HCT116 (cell line): ENCODE measurements around the gene APLN. TPM values are rescaled to one million over a fixed set of nuclear protein-coding genes. Genes with fewer than 3 reads are reported as not detected.

ENCODE experiments used
- ATAC-seq: fragments of 200-7000 bp; cut with Tn5 transposase; 2 replicates; pipeline ENCODE4 v1.9.1; 2020; ENCODE audit warnings: mild to moderate bottlenecking, moderate library complexity
- Bru-seq: library from RNA; stranded (reverse); fragments of 400-500 nt; gene quantifications from one replicate; lab custom pipeline; 2021; lab: Mats Ljungman, UMichigan
- BruChase-seq, 2 experiments: library from RNA; stranded (reverse); fragments of 400-500 nt; gene quantifications; one replicate each; lab custom pipeline; 2021; lab: Mats Ljungman, UMichigan
- BruUV-seq: library from RNA; stranded (reverse); fragments of 400-500 nt; replicated peaks from 2 replicates; lab custom pipeline; 2021; lab: Mats Ljungman, UMichigan
- CTCF ChIA-PET: fragments of 300-600 bp; sonication (Branson Sonifier 250); formaldehyde crosslinking; loops from one replicate; lab custom pipeline; 2021; ENCODE audit warnings: antibody characterized with exemption; lab: Charles Lee
- POLR2A ChIA-PET: fragments of 300-600, 350-600 bp; sonication (Branson Sonifier 250); formaldehyde crosslinking; loops from one replicate; lab custom pipeline; 2021; ENCODE audit warnings: antibody characterized with exemption; lab: Charles Lee
- RAD21 ChIA-PET, 2 experiments: fragments of 300-600 bp; sonication (Branson Sonifier 250); formaldehyde crosslinking; loops; one replicate each; lab custom pipeline; 2023; ENCODE audit warnings: low total read pairs in 2 of 2; ENCODE audit not compliant: uncharacterized antibody in 2 of 2, unreplicated experiment in 2 of 2, low non-redundant PET in 1 of 2; lab: Charles Lee
- DNase-seq: peaks from one replicate; pipeline ENCODE4 v3.0.0-alpha.2; 2010; ENCODE audit warnings: low read depth, low spot score
- H2AFZ ChIP-seq: fragments of 200-600 bp; shearing (Covaris generic), sonication (generic); 2 replicates; pipeline ENCODE4 v1.6.1; 2017; ENCODE audit warnings: low read depth, mixed run types, mixed read lengths, antibody characterized with exemption, low read length; ENCODE audit not compliant: poor library complexity, severe bottlenecking
- H3K27ac ChIP-seq: 2 replicates; pipeline ENCODE4 v1.5.1; 2012; ENCODE audit warnings: low read depth, low read length
- H3K27me3 ChIP-seq: fragments of 200-600 bp; sonication (generic); 2 replicates; pipeline ENCODE4 v1.6.1; 2016; ENCODE audit warnings: mixed run types, low read length, mixed read lengths; ENCODE audit not compliant: insufficient read depth
- H3K36me3 ChIP-seq, 2 experiments: fragments of 200-500 bp in 1 of 2; fragments of 200-600 bp in 1 of 2; sonication (Bioruptor generic) in 1 of 2; sonication (generic) in 1 of 2; 2 replicates each; pipeline versions ENCODE4 v1.5.1 to v1.6.1; 2014 to 2016; ENCODE audit warnings: low read length in 2 of 2, inconsistent platforms in 1 of 2, mixed read lengths in 1 of 2, mixed run types in 1 of 2; ENCODE audit not compliant: insufficient read depth in 2 of 2, control insufficient read depth in 1 of 2
- H3K4me1 ChIP-seq, 2 experiments: fragments of 200-600 bp in 1 of 2; sonication (generic) in 1 of 2; 2 replicates each; pipeline versions ENCODE4 v1.5.1 to v1.6.1; 2012 to 2017; ENCODE audit warnings: low read length in 2 of 2, inconsistent platforms in 1 of 2, mild to moderate bottlenecking in 1 of 2, mixed read lengths in 1 of 2, mixed run types in 1 of 2, moderate library complexity in 1 of 2; ENCODE audit not compliant: insufficient read depth in 2 of 2, control insufficient read depth in 1 of 2
- H3K4me2 ChIP-seq: fragments of 200-600 bp; sonication (generic); 2 replicates; pipeline ENCODE4 v1.6.1; 2017; ENCODE audit warnings: mixed run types, low read length, mixed read lengths
- H3K4me3 ChIP-seq, 2 experiments: fragments of 200-600 bp in 1 of 2; sonication (generic) in 1 of 2; replicated peaks in 1 of 2; 2 replicates each; pipeline ENCODE4 v1.5.1; 2011 to 2016; ENCODE audit warnings: low read length in 2 of 2, control low read depth in 1 of 2, low read depth in 1 of 2, mild to moderate bottlenecking in 1 of 2, mixed read lengths in 1 of 2, mixed run types in 1 of 2
- H3K79me2 ChIP-seq: fragments of 200-600 bp; sonication (generic); 2 replicates; pipeline ENCODE4 v1.6.1; 2017; ENCODE audit warnings: mild to moderate bottlenecking, mixed run types, low read length, moderate library complexity, mixed read lengths; ENCODE audit not compliant: insufficient read depth
- H3K9ac ChIP-seq: fragments of 200-600 bp; sonication (generic); 2 replicates; pipeline ENCODE4 v1.6.1; 2016; ENCODE audit warnings: low read length, mixed read lengths
- H3K9me2 ChIP-seq: fragments of 200-600 bp; sonication (generic), shearing (Covaris generic); 2 replicates; pipeline ENCODE4 v1.6.1; 2017; ENCODE audit warnings: mixed run types, mild to moderate bottlenecking, moderate library complexity; ENCODE audit not compliant: insufficient read depth
- H3K9me3 ChIP-seq, 2 experiments: fragments of 200-500 bp in 1 of 2; fragments of 200-600 bp in 1 of 2; sonication (Bioruptor generic) in 1 of 2; sonication (generic) in 1 of 2; 2 replicates each; pipeline ENCODE4 v1.6.1; 2014 to 2017; ENCODE audit warnings: low read length in 2 of 2, mixed read lengths in 2 of 2, inconsistent platforms in 1 of 2, low read depth in 1 of 2, mild to moderate bottlenecking in 1 of 2, mixed run types in 1 of 2, moderate library complexity in 1 of 2; ENCODE audit not compliant: control insufficient read depth in 1 of 2, insufficient read depth in 1 of 2
- H4K20me1 ChIP-seq: fragments of 200-600 bp; sonication (generic), shearing (Covaris generic); 2 replicates; pipeline ENCODE4 v1.6.1; 2017; ENCODE audit warnings: mixed run types, mild to moderate bottlenecking, moderate library complexity; ENCODE audit not compliant: insufficient read depth
- CBX3 ChIP-seq: IDR thresholded peaks from 2 replicates; pipeline ENCODE4 v1.6.1; 2012; ENCODE audit warnings: low read depth
- CEBPB ChIP-seq: IDR thresholded peaks from 2 replicates; pipeline ENCODE4 v1.6.1; 2012; ENCODE audit warnings: low read depth
- EGR1 ChIP-seq: IDR thresholded peaks from 2 replicates; pipeline ENCODE4 v1.6.1; 2012; ENCODE audit warnings: low read depth
- EZH2 ChIP-seq: fragments of 200-600 bp; sonication (generic); IDR thresholded peaks from 2 replicates; pipeline ENCODE4 v1.6.1; 2017; ENCODE audit warnings: antibody characterized with exemption, mixed run types
- POLR2A ChIP-seq: IDR thresholded peaks from 2 replicates; pipeline ENCODE4 v1.7.0; 2011; ENCODE audit warnings: borderline replicate concordance; ENCODE audit not compliant: insufficient read depth, insufficient read length; ENCODE audit errors: extremely low read depth
- RAD21 ChIP-seq: IDR thresholded peaks from 2 replicates; pipeline ENCODE4 v1.6.1; 2012; ENCODE audit warnings: low read depth, mild to moderate bottlenecking
- SIN3A ChIP-seq: IDR thresholded peaks from 2 replicates; pipeline ENCODE4 v1.6.1; 2012; ENCODE audit warnings: low read depth
- ZNF274 ChIP-seq: fragments of 200-500 bp; sonication (Bioruptor generic); IDR thresholded peaks from 2 replicates; pipeline ENCODE4 v1.6.1; 2014; ENCODE audit warnings: mild to moderate bottlenecking, low read depth, low read length, inconsistent platforms
- intact Hi-C: fragments of 100-400 bp; cut with micrococcal nuclease; formaldehyde crosslinking; loops from 2 replicates; pipeline ENCODE4 v1.10.0; 2022
- long read RNA-seq: library from polyadenylated mRNA; unstranded; transcript quantifications from one replicate; pipeline ENCODE4 v2.0.0, GENCODE V29; 2021; ENCODE audit not compliant: unreplicated experiment
- polyA plus RNA-seq: library from polyadenylated mRNA; unstranded; fragments of >200 nt; gene quantifications from 2 replicates; pipeline ENCODE4 v1.2.1, GENCODE V29; 2012; ENCODE audit warnings: missing spikeins
- total RNA-seq: library from RNA; stranded (reverse); gene quantifications from one replicate; pipeline ENCODE4 v1.2.1, GENCODE V29; 2021; ENCODE audit not compliant: unreplicated experiment
- TF ChIP-seq, protein P1 (sequence below): IDR thresholded peaks from 2 replicates; pipeline ENCODE4 v1.6.1; 2012
- TF ChIP-seq, protein P2 (sequence below): IDR thresholded peaks from 2 replicates; pipeline ENCODE4 v1.6.1; 2012; ENCODE audit warnings: low read depth
- TF ChIP-seq, protein P3 (sequence below): IDR thresholded peaks from 2 replicates; pipeline ENCODE4 v1.6.1; 2011; ENCODE audit warnings: mild to moderate bottlenecking, low read length, moderate library complexity; ENCODE audit not compliant: insufficient replicate concordance; ENCODE audit errors: extremely low read depth
- TF ChIP-seq, protein P4 (sequence below): IDR thresholded peaks from 2 replicates; pipeline ENCODE4 v1.6.1; 2012

APLN gene, protein sequence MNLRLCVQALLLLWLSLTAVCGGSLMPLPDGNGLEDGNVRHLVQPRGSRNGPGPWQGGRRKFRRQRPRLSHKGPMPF
- total RNA-seq (0.22 TPM), Bru-seq, nascent RNA (percentile 4 among the genes with signal in this experiment), BruChase-seq, experiment 1, labeled RNA remaining after a 6-hour chase (percentile 11 among the genes with signal in this experiment), BruChase-seq, experiment 2, labeled RNA remaining after a 2-hour chase (not detected)
- 0.06 and 0.12 TPM in 2 replicates for polyA plus RNA-seq
- long read RNA-seq: 0 reads

DNA sequence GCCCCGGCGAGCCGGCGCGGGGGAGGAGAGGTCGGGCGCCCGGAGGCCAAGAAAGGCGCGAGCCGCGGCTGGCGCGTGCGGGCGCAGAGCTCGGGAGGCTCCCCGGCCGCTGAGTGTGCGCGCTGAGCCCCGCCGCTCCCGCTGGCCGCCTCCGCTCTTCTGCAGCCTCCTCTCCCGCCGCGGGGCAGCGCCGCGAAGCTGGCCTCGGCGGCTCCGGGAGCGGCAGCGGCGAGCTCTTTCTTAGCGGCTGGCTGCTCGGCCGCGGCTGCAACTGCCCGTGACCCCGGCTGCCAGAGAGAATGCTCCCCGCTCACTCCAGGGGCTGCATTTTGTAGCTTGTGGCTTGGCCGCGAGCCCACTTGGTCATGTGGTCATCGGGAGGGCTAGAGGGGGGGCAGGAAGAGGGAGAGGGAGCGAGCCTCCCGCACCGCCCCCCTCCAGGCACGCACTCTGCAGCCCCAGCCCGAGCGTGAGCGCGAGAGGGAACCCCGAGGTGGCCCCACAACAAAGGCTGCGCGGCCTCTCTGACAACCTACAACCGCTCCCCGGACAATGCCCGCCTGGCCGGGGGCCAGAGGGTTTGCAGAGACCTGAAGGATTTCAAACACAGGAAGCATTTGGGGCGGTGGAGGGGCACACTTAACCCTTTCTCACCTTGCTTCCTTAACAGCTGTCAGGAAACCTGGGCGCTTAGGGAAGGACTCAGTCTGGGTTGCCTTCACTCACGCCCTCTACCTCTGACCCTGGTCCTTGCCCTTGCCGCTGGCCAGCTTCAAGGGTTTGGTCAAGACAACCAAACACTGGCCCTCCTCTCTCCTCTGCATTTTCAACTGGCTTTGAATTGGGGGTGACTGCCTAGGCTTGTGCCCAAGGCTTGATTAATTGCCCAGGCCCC, at the start of gene APLN:
TSS of gene APLN (minus strand) at position 305 of the 895 bp plus-strand sequence. CDS start 326 bp downstream, outside the sequence.
- BruUV-seq: no TSS peak
- H3K27ac ChIP-seq: no peak within 1 kb of the TSS
- TF ChIP-seq SIN3A (no peak), ZNF274 (no peak), POLR2A (no peak), CBX3 (no peak), EZH2 (no peak), CEBPB (no peak), EGR1 (no peak), RAD21 (no peak)
- TF ChIP-seq, protein P1, sequence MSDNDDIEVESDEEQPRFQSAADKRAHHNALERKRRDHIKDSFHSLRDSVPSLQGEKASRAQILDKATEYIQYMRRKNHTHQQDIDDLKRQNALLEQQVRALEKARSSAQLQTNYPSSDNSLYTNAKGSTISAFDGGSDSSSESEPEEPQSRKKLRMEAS: no peak
- TF ChIP-seq, protein P2, sequence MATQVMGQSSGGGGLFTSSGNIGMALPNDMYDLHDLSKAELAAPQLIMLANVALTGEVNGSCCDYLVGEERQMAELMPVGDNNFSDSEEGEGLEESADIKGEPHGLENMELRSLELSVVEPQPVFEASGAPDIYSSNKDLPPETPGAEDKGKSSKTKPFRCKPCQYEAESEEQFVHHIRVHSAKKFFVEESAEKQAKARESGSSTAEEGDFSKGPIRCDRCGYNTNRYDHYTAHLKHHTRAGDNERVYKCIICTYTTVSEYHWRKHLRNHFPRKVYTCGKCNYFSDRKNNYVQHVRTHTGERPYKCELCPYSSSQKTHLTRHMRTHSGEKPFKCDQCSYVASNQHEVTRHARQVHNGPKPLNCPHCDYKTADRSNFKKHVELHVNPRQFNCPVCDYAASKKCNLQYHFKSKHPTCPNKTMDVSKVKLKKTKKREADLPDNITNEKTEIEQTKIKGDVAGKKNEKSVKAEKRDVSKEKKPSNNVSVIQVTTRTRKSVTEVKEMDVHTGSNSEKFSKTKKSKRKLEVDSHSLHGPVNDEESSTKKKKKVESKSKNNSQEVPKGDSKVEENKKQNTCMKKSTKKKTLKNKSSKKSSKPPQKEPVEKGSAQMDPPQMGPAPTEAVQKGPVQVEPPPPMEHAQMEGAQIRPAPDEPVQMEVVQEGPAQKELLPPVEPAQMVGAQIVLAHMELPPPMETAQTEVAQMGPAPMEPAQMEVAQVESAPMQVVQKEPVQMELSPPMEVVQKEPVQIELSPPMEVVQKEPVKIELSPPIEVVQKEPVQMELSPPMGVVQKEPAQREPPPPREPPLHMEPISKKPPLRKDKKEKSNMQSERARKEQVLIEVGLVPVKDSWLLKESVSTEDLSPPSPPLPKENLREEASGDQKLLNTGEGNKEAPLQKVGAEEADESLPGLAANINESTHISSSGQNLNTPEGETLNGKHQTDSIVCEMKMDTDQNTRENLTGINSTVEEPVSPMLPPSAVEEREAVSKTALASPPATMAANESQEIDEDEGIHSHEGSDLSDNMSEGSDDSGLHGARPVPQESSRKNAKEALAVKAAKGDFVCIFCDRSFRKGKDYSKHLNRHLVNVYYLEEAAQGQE: no peak
- TF ChIP-seq, protein P3, sequence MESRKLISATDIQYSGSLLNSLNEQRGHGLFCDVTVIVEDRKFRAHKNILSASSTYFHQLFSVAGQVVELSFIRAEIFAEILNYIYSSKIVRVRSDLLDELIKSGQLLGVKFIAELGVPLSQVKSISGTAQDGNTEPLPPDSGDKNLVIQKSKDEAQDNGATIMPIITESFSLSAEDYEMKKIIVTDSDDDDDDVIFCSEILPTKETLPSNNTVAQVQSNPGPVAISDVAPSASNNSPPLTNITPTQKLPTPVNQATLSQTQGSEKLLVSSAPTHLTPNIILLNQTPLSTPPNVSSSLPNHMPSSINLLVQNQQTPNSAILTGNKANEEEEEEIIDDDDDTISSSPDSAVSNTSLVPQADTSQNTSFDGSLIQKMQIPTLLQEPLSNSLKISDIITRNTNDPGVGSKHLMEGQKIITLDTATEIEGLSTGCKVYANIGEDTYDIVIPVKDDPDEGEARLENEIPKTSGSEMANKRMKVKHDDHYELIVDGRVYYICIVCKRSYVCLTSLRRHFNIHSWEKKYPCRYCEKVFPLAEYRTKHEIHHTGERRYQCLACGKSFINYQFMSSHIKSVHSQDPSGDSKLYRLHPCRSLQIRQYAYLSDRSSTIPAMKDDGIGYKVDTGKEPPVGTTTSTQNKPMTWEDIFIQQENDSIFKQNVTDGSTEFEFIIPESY: no peak
- TF ChIP-seq, protein P4, sequence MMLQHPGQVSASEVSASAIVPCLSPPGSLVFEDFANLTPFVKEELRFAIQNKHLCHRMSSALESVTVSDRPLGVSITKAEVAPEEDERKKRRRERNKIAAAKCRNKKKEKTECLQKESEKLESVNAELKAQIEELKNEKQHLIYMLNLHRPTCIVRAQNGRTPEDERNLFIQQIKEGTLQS: no peak
- no peaks in the 10 kb centered on the region for H3K36me3 ChIP-seq
- peak within 1 kb of the TSS; percentile 32 to 51 for H3K4me3 ChIP-seq
- H3K79me2 ChIP-seq: no peaks in the 10 kb centered on the region
- no peaks in the 10 kb centered on the region for H3K27me3 ChIP-seq
- ChIA-PET POLR2A (interaction anchor here (1.4 kb wide), 1 partner anchor 11 kb away, joined by 4 read pairs; no protein-coding TSS in a partner anchor), CTCF (interaction anchor here (1.2 kb wide), 1 partner anchor 72 kb away, joined by 8 read pairs; no protein-coding TSS in a partner anchor), RAD21 (interaction anchor here in 1 of 2 experiments (1.3 kb wide), 1 partner anchor 71 kb away, joined by 6 read pairs; no protein-coding TSS in a partner anchor)
- peak; percentile 72 for ATAC-seq
- no peaks in the 10 kb centered on the region for H3K9me3 ChIP-seq
- intact Hi-C loops: no loop called here
- H3K9ac ChIP-seq: peak within 1 kb of the TSS; percentile 20; the same call in 1 of the 2 replicates
- no peak within 1 kb of the TSS for H2AFZ ChIP-seq
- DNase-seq: no peak
- no peaks in the 10 kb centered on the region for H4K20me1 ChIP-seq
- peaks cover 0 to 14% of the 10 kb centered on the region in 2 experiments; a peak in 2 of 4 replicates for H3K4me1 ChIP-seq
- H3K4me2 ChIP-seq: peak within 1 kb of the TSS; percentile 77
- H3K9me2 ChIP-seq: no peaks in the 10 kb centered on the region
